Renal cortex interstitium (tissue), 11 donors: Measurements from ENCODE around the gene IL1RAPL1. TPM values are rescaled to one million over a fixed set of nuclear protein-coding genes. Genes with fewer than 3 reads are reported as not detected.

ENCODE experiments used
- DNase-seq, 11 donors: peaks; one replicate each; pipeline ENCODE4 v3.0.0-alpha.2; 2013; ENCODE audit warnings: low read depth in 9 of 11, low spot score in 4 of 11; ENCODE audit errors: extremely low read depth in 1 of 11
- polyA plus RNA-seq, 3 donors: library from polyadenylated mRNA; unstranded; fragments of 120-200 nt; gene quantifications; one replicate each; pipeline ENCODE4 v1.2.1, GENCODE V29; 2013; ENCODE audit not compliant: insufficient read length in 3 of 3

The IL1RAPL1 gene
- polyA plus RNA-seq, 3 donors = 2.4 to 2.7 (median 2.6) TPM

DNA sequence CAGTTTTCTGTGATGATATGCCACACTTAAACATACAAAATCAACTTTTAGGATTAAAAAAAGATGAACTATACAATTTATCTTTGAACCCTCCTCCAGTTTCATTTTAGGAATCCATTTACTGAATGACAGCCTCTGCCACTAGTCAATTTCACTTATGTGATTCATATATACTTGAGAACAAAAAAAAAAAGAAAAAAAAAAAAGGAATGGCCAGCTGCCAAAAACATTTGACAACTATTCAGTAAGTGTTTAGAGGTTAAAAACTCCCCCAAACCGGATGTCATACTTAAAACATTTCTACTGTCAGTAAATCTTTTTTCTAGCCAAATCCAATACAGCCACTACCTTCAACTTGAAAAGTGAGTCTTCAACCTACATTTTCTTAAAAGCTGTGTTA is 1361.4 kb downstream of the IL1RAPL1 start:
- no peak for DNase-seq

DNA sequence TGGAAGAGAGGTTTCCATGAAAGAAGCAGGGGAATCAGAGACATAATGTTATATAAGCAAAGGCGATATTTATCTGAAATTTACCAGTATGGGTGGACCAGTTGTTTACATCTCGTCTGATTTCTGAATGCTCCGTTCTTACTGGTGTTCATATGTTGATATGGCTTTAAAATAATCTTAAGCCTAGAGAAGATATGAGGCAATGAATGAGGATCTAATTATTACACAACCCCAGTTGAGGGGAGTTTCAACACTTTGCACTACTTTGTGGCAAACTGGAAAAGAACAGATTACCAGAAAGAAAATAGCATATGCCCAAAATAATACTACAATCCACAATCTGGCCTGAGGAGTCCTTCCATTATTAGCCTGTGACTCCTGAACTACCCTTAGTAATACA is 1364.8 kb downstream of the IL1RAPL1 start:
- DNase-seq = no peak

DNA sequence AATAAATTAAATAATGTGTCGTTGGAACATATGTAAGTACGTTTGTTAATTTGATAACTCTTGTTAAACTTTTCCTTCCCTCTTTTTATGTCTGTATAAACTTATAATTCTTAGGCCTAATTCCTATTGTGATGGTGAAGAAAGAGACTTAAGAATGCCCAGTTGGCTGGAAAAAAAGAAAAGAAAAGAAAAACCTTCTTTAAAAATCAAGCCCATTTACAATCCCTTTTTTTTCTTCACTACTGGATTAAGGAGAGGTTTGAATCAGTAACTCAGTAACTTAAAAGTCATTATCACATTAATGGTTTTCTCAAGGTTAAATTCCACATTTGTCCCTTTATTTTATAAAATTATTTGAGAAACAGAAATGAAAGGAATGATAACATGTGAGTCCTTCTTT is 1374.8 kb downstream of the IL1RAPL1 start:
- DNase-seq = no peak

DNA sequence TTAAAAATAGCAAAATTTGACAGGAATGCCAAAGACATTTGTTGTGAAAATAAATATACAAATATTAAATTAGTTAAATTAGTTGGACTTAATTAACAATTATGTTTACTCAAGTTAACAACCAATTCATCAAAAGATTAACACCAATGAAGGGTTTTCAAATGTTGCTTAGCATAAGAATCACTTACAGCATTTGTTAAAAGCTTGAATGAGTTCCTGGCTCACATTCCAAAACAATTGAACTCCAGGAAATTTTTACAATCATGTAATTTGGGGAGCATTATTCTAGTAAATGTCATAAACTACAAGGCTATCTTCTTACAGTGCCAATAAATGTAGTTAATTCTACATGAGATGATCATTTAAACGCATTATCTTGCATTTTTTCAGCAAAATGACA is 1378.4 kb downstream of the IL1RAPL1 start:
- DNase-seq = no peak

DNA sequence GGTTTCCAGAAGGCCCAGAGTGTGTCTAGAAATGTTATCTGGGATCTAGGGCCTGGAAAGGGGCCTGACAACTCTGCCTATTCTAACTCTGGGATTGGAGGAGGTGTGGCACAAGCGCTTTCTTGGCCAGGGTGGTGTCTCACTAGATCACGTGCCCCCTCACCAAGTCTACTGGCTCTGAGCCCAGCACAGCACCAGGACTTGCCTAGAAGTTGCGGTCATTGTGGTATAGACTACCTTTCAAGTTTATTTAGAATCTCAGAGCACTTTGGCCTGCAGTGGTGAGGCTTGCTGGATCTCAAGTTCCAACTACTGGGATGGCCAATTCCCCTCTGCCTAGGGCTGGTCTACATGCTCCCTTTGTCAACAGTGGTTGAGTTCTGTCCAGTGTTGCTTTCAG is 1404.8 kb downstream of the IL1RAPL1 start:
- no peak for DNase-seq

DNA sequence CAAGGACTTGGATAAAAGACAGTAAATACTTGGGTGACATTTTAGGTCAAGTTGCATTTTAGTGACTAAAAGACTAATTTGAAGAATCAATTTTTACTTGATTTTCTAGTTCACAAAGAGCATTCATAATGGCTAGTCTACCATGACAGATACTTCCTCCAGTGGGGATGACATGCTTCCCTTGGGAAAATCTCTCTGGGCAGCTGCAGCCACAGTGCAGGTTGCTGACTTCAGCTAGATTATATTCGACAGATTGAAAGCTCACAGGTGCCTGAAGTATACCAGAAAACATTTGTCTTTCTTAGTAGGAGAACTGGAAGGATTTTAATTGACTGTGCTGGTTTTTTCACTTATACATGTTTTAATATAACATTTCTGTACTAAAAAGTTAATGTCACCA is 1418.6 kb downstream of the IL1RAPL1 start:
- no peak for DNase-seq
